Endodermal cell (in vitro differentiated cells): ENCODE results near the gene TES. TPM values are rescaled to one million over a fixed set of nuclear protein-coding genes. Genes with fewer than 3 reads are reported as not detected.

ENCODE experiments used
- DNase-seq: peaks from one replicate; pipeline ENCODE4 v3.0.0-alpha.2; 2017
- H3K27ac ChIP-seq: 2 replicates; pipeline ENCODE4 v1.5.1; 2013; ENCODE audit warnings: mild to moderate bottlenecking, low read depth, low read length, moderate library complexity
- H3K27me3 ChIP-seq: 2 replicates; pipeline ENCODE4 v1.6.1; 2013; ENCODE audit warnings: mild to moderate bottlenecking, low read length, moderate library complexity; ENCODE audit not compliant: insufficient read depth, control insufficient read depth, poor library complexity, severe bottlenecking
- H3K36me3 ChIP-seq: 2 replicates; pipeline ENCODE4 v1.7.0; 2013; ENCODE audit warnings: mild to moderate bottlenecking, low read length, moderate library complexity; ENCODE audit not compliant: control insufficient read depth, insufficient read depth
- H3K4me1 ChIP-seq: one replicate; pipeline ENCODE4 v1.7.0; 2013; ENCODE audit warnings: low read length; ENCODE audit not compliant: control insufficient read depth, insufficient read depth
- H3K4me3 ChIP-seq: 2 replicates; pipeline ENCODE4 v1.5.1; 2013; ENCODE audit warnings: mild to moderate bottlenecking, low read length, moderate library complexity
- H3K9ac ChIP-seq: 2 replicates; pipeline ENCODE4 v1.6.1; 2013; ENCODE audit warnings: mild to moderate bottlenecking, low read length, moderate library complexity; ENCODE audit not compliant: poor library complexity, severe bottlenecking; ENCODE audit errors: extremely low read depth
- H3K9me3 ChIP-seq: 2 replicates; pipeline ENCODE4 v1.6.1; 2013; ENCODE audit warnings: mild to moderate bottlenecking, low read length, moderate library complexity; ENCODE audit not compliant: control insufficient read depth
- H3K27ac Mint-ChIP-seq: 2 replicates; pipeline ENCODE4 v1.8.0; 2020; ENCODE audit warnings: mixed read lengths
- H3K27me3 Mint-ChIP-seq: 2 replicates; pipeline ENCODE4 v1.8.0; 2021; ENCODE audit warnings: mild to moderate bottlenecking, mixed read lengths; ENCODE audit not compliant: insufficient read depth
- H3K36me3 Mint-ChIP-seq: 2 replicates; pipeline ENCODE4 v1.8.0; 2020; ENCODE audit warnings: low read depth, mixed read lengths
- H3K4me1 Mint-ChIP-seq: 2 replicates; pipeline ENCODE4 v1.8.0; 2020; ENCODE audit warnings: mixed read lengths
- H3K4me3 Mint-ChIP-seq: 2 replicates; pipeline ENCODE4 v1.8.0; 2020; ENCODE audit warnings: mild to moderate bottlenecking, moderate library complexity, mixed read lengths
- H3K9me3 Mint-ChIP-seq: 2 replicates; pipeline ENCODE4 v1.8.0; 2020; ENCODE audit warnings: mild to moderate bottlenecking, mixed read lengths
- CTCF ChIP-seq: fragments of 200-600 bp; sonication (generic); conservative IDR thresholded peaks from 2 replicates; pipeline ENCODE4 v1.5.0; 2021; ENCODE audit warnings: antibody characterized with exemption, mild to moderate bottlenecking
- WGBS, 2 experiments: methylation state at CpG; one replicate each; pipeline versions ENCODE4 v1.1.5 to v1.1.7; 2013; ENCODE audit warnings: missing lambda C conversion rate in 2 of 2, mixed read lengths in 1 of 2; ENCODE audit not compliant: insufficient coverage in 1 of 2, insufficient read length in 1 of 2; 5-methylcytosine and 5-hydroxymethylcytosine counted together
- total RNA-seq, 2 donors: library from RNA; stranded (reverse); fragmentation: NEBNext Ultra II Directional in 1 of 2; extraction: Animal tissue kit (Norgen Biotek cat#: 25700) in 1 of 2; gene quantifications; 2 replicates in 1 of 2; 3 replicates in 1 of 2; pipeline ENCODE4 v1.2.1, GENCODE V29; 2021

TES gene
- total RNA-seq, 2 donors from 2014 or later: 23.1 to 31.0 TPM

GRCh38 chr7:116215551-116215950, 5.2 kb downstream of the TES start:
- H3K4me1 Mint-ChIP-seq: peaks cover 21% of the 10 kb centered on the region

GRCh38 chr7:116216956-116217571, 6.7 kb downstream of the TES start:
- no peak overlapping the region for H3K27ac ChIP-seq
- Mint-ChIP-seq H3K36me3 (no peaks in the 10 kb centered on the region), H3K27me3 (no peaks in the 10 kb centered on the region), H3K4me3 (no peak overlapping the region), H3K27ac (no peak overlapping the region), H3K4me1 (peaks cover 15% of the 10 kb centered on the region), H3K9me3 (no peaks in the 10 kb centered on the region)
- 94 to 100% methylated on average over 3 of the region's 3 CpGs for WGBS, 2 experiments
- no peak for TF ChIP-seq CTCF
- no peak overlapping the region for H3K9ac ChIP-seq
- no peaks in the 10 kb centered on the region for H3K9me3 ChIP-seq
- H3K36me3 ChIP-seq: no peaks in the 10 kb centered on the region
- H3K27me3 ChIP-seq: no peaks in the 10 kb centered on the region
- peaks cover 4% of the 10 kb centered on the region for H3K4me1 ChIP-seq
- no peak overlapping the region for H3K4me3 ChIP-seq
- DNase-seq: no peak

More at GRCh38 chr7:116215551-116215950, 5.2 kb downstream of the TES start:
- no peaks in the 10 kb centered on the region for H3K27me3 Mint-ChIP-seq
- H3K27ac ChIP-seq: no peak overlapping the region
- no peaks in the 10 kb centered on the region for H3K9me3 ChIP-seq
- no peak overlapping the region for H3K9ac ChIP-seq
- no peaks in the 10 kb centered on the region for H3K27me3 ChIP-seq
- no peak overlapping the region for H3K4me3 Mint-ChIP-seq
- H3K36me3 ChIP-seq: no peaks in the 10 kb centered on the region
- H3K4me1 ChIP-seq: peaks cover 4% of the 10 kb centered on the region
- no peak for TF ChIP-seq CTCF
- WGBS, 2 experiments: 88 to 100% methylated on average over 1 to 2 of the region's 2 CpGs
- no peak for DNase-seq
- no peak overlapping the region for H3K4me3 ChIP-seq
- H3K27ac Mint-ChIP-seq: no peak overlapping the region
- no peaks in the 10 kb centered on the region for H3K9me3 Mint-ChIP-seq
- no peaks in the 10 kb centered on the region for H3K36me3 Mint-ChIP-seq

DNA sequence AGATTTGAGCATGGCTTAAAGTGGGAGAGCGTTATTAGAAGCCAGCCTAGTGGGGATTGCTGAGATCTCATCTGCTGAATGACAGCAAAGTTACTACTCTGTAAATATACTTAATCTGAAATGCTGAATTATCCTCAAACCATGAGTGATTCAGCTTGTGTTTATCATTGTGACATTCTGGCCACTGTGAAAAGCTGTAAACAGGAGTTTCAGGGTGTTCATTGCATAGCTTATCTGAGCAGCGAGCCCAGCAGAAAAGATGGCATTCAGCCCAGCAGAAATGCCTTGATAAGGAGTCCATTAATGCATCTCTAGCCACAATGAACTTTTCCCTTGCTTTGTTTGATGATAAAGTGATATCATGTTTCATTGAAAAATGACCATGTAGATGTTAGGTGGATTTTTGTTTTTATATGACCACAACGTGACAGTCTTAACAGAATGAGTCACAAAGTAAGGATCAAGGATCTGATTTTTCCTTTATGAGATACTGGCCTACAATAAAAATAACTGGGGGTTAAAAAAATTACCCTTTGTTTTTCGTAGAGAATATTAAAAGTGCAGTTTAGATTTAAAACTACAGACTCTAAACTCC, 7.8 kb downstream of the TES start:
- H3K27ac Mint-ChIP-seq: no peak overlapping the region

More for the DNA sequence above, 7.8 kb downstream of the TES start:
- Mint-ChIP-seq H3K4me1 (peaks cover 9% of the 10 kb centered on the region), H3K9me3 (no peaks in the 10 kb centered on the region), H3K27me3 (no peaks in the 10 kb centered on the region), H3K4me3 (no peak overlapping the region), H3K36me3 (no peaks in the 10 kb centered on the region)
- no peak for TF ChIP-seq CTCF
- H3K27ac ChIP-seq: no peak overlapping the region
- H3K9ac ChIP-seq: no peak overlapping the region
- no peaks in the 10 kb centered on the region for H3K27me3 ChIP-seq
- peaks cover 4% of the 10 kb centered on the region for H3K4me1 ChIP-seq
- no peak for DNase-seq
- 92 to 95% methylated on average over 2 to 4 of the region's 4 CpGs for WGBS, 2 experiments
- H3K36me3 ChIP-seq: no peaks in the 10 kb centered on the region
- H3K9me3 ChIP-seq: no peaks in the 10 kb centered on the region
- no peak overlapping the region for H3K4me3 ChIP-seq
